ENCODE data around the gene DAB1.

Gene DAB1

GRCh38 chr1:56978819-56979218 is 445.0 kb downstream of the DAB1 start:
- Histone ChIP-seq H3K27ac (replicated peaks) (no peak overlapping the region), H3K27me3 (ENCODE audit: insufficient read depth, poor library complexity, severe bottlenecking) (peaks cover 3% of the 10 kb centered on the region), H3K4me3 (replicated peaks; ENCODE audit: insufficient read depth, low read length) (no peak overlapping the region)
- no peak for TF ChIP-seq REST (IDR thresholded peaks at IDR 0.05; ENCODE audit: insufficient replicate concordance, low read depth)
- TF ChIP-seq CTCF (IDR thresholded peaks at IDR 0.05; ENCODE audit: insufficient read depth, low read length), result no peak
- TF ChIP-seq GABPA (IDR thresholded peaks at IDR 0.05; ENCODE audit: low read depth), result no peak
- no peak for TF ChIP-seq POLR2AphosphoS5 (IDR thresholded peaks at IDR 0.05; ENCODE audit: low read depth)
- no peak for TF ChIP-seq SPI1 (IDR thresholded peaks at IDR 0.05; ENCODE audit: borderline replicate concordance, low read depth)
- DNase-seq (ENCODE audit: low read depth in 1 of 2, low spot score in 1 of 2), result no peak

- Histone ChIP-seq H3K27me3 (ENCODE audit: insufficient read depth, poor library complexity, severe bottlenecking) (peaks cover 3% of the 10 kb centered on the region), H3K4me3 (replicated peaks; ENCODE audit: insufficient read depth, low read length) (no peak overlapping the region), H3K27ac (replicated peaks) (no peak overlapping the region)
- no peak for DNase-seq (ENCODE audit: low read depth in 1 of 2, low spot score in 1 of 2)
- TF ChIP-seq GABPA (IDR thresholded peaks at IDR 0.05; ENCODE audit: low read depth), result no peak
- no peak for TF ChIP-seq SPI1 (IDR thresholded peaks at IDR 0.05; ENCODE audit: borderline replicate concordance, low read depth)
- TF ChIP-seq POLR2AphosphoS5 (IDR thresholded peaks at IDR 0.05; ENCODE audit: low read depth), result no peak
- no peak for TF ChIP-seq CTCF (IDR thresholded peaks at IDR 0.05; ENCODE audit: insufficient read depth, low read length)
- TF ChIP-seq REST (IDR thresholded peaks at IDR 0.05; ENCODE audit: insufficient replicate concordance, low read depth), result no peak
These were observed 445.9 kb downstream of the DAB1 start for GRCh38 chr1:56977910-56978309.

- no peak for TF ChIP-seq CTCF (IDR thresholded peaks at IDR 0.05; ENCODE audit: insufficient read depth, low read length)
- TF ChIP-seq GABPA (IDR thresholded peaks at IDR 0.05; ENCODE audit: low read depth), result no peak
- no peak for TF ChIP-seq POLR2AphosphoS5 (IDR thresholded peaks at IDR 0.05; ENCODE audit: low read depth)
- no peak for TF ChIP-seq SPI1 (IDR thresholded peaks at IDR 0.05; ENCODE audit: borderline replicate concordance, low read depth)
- no peak for TF ChIP-seq REST (IDR thresholded peaks at IDR 0.05; ENCODE audit: insufficient replicate concordance, low read depth)
- H3K4me3 ChIP-seq (replicated peaks; ENCODE audit: insufficient read depth, low read length), result no peak overlapping the region
- no peak overlapping the region for H3K27ac ChIP-seq (replicated peaks)
- H3K27me3 ChIP-seq (ENCODE audit: insufficient read depth, poor library complexity, severe bottlenecking), result no peaks in the 10 kb centered on the region
- DNase-seq (ENCODE audit: low read depth in 1 of 2, low spot score in 1 of 2), result no peak
These were observed 448.4 kb downstream of the DAB1 start for GRCh38 chr1:56975446-56975845.

All from HL-60 (cell line).